Activated CD4-positive, alpha-beta T cell treated with anti-CD3 and anti-CD28 coated beads for 36 hours (primary cell): Measurements from ENCODE around the gene CASR. TPM values are rescaled to one million over a fixed set of nuclear protein-coding genes. Genes with fewer than 3 reads are reported as not detected.
"Not testable (repeated sequence)": the region's sequence is repeated elsewhere in the genome, so short reads cannot be mapped to it uniquely, and the experiment has no call there.

Experiments used
- ATAC-seq: fragments of 200-7000 bp; cut with Tn5 transposase; one replicate; pipeline ENCODE4 v1.10.0; 2021; ENCODE audit warnings: mild to moderate bottlenecking, moderate library complexity
- CTCF ChIA-PET: fragments of 350-600 bp; sonication (Branson Sonifier 250); formaldehyde crosslinking; loops from one replicate; lab custom pipeline; 2021; ENCODE audit warnings: antibody characterized with exemption; lab: Charles Lee
- POLR2A ChIA-PET: fragments of 350-600 bp; sonication (Branson Sonifier 250); formaldehyde crosslinking; loops from one replicate; lab custom pipeline; 2021; ENCODE audit warnings: antibody characterized with exemption, inconsistent platforms; lab: Charles Lee
- DNase-seq: peaks from one replicate; pipeline ENCODE4 v3.0.0-alpha.2; 2020
- H3K27ac Mint-ChIP-seq: one replicate; pipeline ENCODE4 v1.8.0; 2021; ENCODE audit warnings: mixed read lengths
- H3K27me3 Mint-ChIP-seq: one replicate; pipeline ENCODE4 v1.8.0; 2021; ENCODE audit warnings: mixed read lengths
- H3K36me3 Mint-ChIP-seq: one replicate; pipeline ENCODE4 v1.8.0; 2021; ENCODE audit warnings: low read depth, mixed read lengths
- H3K4me1 Mint-ChIP-seq: one replicate; pipeline ENCODE4 v1.8.0; 2021; ENCODE audit warnings: mixed read lengths
- H3K4me3 Mint-ChIP-seq: one replicate; pipeline ENCODE4 v1.8.0; 2021; ENCODE audit warnings: mild to moderate bottlenecking, moderate library complexity, mixed read lengths
- H3K9me3 Mint-ChIP-seq: one replicate; pipeline ENCODE4 v1.8.0; 2021; ENCODE audit warnings: low read depth, mixed read lengths
- intact Hi-C, 2 experiments: fragments of 100-400 bp; cut with DNase I in 1 of 2; cut with micrococcal nuclease in 1 of 2; formaldehyde crosslinking; loops; one replicate each; pipeline versions ENCODE4 v1.14.2 to v1.15.1; 2022 to 2024; cut with DNase I, micrococcal nuclease
- total RNA-seq, 2 experiments: library from RNA; stranded (reverse); gene quantifications; one replicate each; pipeline ENCODE4 v1.2.3, GENCODE V29; 2021

The CASR gene
- total RNA-seq, 2 experiments from 2014 or later, result 0.05 TPM

- ATAC-seq, result no peak
These were observed 574 bp downstream of the CASR start for GRCh38 chr3:122183893-122184590.

GRCh38 chr3:122184591-122184929, 1.1 kb downstream of the CASR start:
- Mint-ChIP-seq H3K36me3 (no peaks in the 10 kb centered on the region), H3K27me3 (peaks cover 67% of the 10 kb centered on the region), H3K4me3 (no peak overlapping the region), H3K27ac (no peak overlapping the region), H3K9me3 (no peaks in the 10 kb centered on the region), H3K4me1 (peaks cover 4% of the 10 kb centered on the region)
- CTCF ChIA-PET, result interaction anchor here (0.6 kb wide), 1 partner anchor 12 kb away, joined by 3 read pairs; no protein-coding TSS in a partner anchor
- DNase-seq (peak; percentile 5), ATAC-seq (no peak)
- intact Hi-C loops, result no loop called here
- POLR2A ChIA-PET, result interaction anchor here (0.7 kb wide), 1 partner anchor 1743 kb away, joined by 4 read pairs; no protein-coding TSS in a partner anchor

More at GRCh38 chr3:122183893-122184590, 574 bp downstream of the CASR start:
- peaks cover 4% of the 10 kb centered on the region for H3K4me1 Mint-ChIP-seq
- peak overlapping the region; percentile 35 for H3K4me3 Mint-ChIP-seq
- DNase-seq, result peak; percentile 6
- H3K9me3 Mint-ChIP-seq, result no peaks in the 10 kb centered on the region
- intact Hi-C loops, result no loop called here
- CTCF ChIA-PET, result interaction anchor here (1.0 kb wide), 1 partner anchor 83 kb away, joined by 4 read pairs; no protein-coding TSS in a partner anchor
- H3K27ac Mint-ChIP-seq, result no peak overlapping the region
- peaks cover 65% of the 10 kb centered on the region for H3K27me3 Mint-ChIP-seq
- H3K36me3 Mint-ChIP-seq, result no peaks in the 10 kb centered on the region
- POLR2A ChIA-PET, result interaction anchor here (0.6 to 0.7 kb wide), 2 partner anchors 469 to 1743 kb away, joined by 3 to 4 read pairs; no protein-coding TSS in a partner anchor

- no peak for DNase-seq
- POLR2A ChIA-PET, result no interaction called here
- Mint-ChIP-seq H3K36me3 (no peaks in the 10 kb centered on the region), H3K4me1 (peaks cover 4% of the 10 kb centered on the region), H3K9me3 (no peaks in the 10 kb centered on the region), H3K27ac (no peak overlapping the region), H3K27me3 (peaks cover 61% of the 10 kb centered on the region), H3K4me3 (no peak overlapping the region)
- ATAC-seq, result no peak
- CTCF ChIA-PET, result no interaction called here
- intact Hi-C loops, result no loop called here
These were observed 2.9 kb downstream of the CASR start for GRCh38 chr3:122186372-122186771.

DNA sequence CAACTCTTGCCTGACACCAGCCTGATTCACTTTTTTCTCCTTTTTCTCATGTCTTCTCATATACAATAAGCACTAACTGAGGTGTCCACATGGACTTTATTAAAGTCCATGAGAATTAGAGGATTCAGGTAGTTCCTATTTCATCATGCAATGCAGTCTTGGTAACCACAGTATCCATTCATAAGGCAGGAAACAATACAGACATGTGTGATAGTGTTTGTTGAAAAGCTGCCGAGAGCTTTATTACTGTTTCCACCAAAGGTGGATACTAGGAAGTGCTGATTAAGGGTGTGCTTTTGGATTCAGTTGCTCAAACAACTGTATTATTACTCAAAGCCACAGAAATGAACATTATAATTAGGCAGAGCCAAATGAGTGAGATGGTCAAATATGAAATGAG, 5.3 kb downstream of the CASR start:
- POLR2A ChIA-PET, result no interaction called here
- peaks cover under 1% of the 10 kb centered on the region for H3K4me1 Mint-ChIP-seq

DNA sequence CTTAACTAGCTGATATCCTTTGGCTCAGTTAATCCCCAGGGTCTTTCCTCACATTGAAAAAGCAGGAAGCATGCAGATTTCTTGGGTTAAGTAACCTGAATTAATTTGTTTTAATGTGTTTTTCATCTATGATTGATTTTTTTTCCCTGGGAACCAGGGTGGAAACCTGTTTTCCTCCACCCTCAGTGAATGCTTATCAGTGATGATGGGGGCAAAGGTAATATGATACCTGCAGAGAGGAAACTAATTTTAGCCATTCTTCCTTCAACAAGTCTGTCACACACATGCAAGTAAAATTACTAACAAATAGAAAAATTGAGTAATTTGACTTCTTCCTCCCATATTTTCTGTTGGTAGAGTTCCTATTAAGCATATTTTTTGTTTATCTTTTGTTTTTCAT, 5.9 kb downstream of the CASR start:
- CTCF ChIA-PET, result interaction anchor here (1.1 kb wide), 1 partner anchor 88 kb away, joined by 3 read pairs; no protein-coding TSS in a partner anchor
- Mint-ChIP-seq H3K9me3 (no peaks in the 10 kb centered on the region), H3K4me1 (no peaks in the 10 kb centered on the region), H3K4me3 (no peak overlapping the region), H3K27me3 (peaks cover 40% of the 10 kb centered on the region), H3K36me3 (no peaks in the 10 kb centered on the region), H3K27ac (no peak overlapping the region)
- DNase-seq (no peak), ATAC-seq (no peak)
- intact Hi-C loops, result no loop called here
- POLR2A ChIA-PET, result interaction anchor here (0.6 kb wide), 1 partner anchor 59 kb away, joined by 4 read pairs; no protein-coding TSS in a partner anchor

More for the DNA sequence above, 5.3 kb downstream of the CASR start:
- Mint-ChIP-seq H3K36me3 (no peaks in the 10 kb centered on the region), H3K9me3 (no peaks in the 10 kb centered on the region), H3K4me3 (no peak overlapping the region), H3K27ac (no peak overlapping the region), H3K27me3 (peaks cover 42% of the 10 kb centered on the region)
- ATAC-seq (no peak), DNase-seq (no peak)
- CTCF ChIA-PET, result interaction anchor here (1.1 kb wide), 1 partner anchor 87 kb away, joined by 3 read pairs; no protein-coding TSS in a partner anchor
- intact Hi-C loops, result no loop called here

DNA sequence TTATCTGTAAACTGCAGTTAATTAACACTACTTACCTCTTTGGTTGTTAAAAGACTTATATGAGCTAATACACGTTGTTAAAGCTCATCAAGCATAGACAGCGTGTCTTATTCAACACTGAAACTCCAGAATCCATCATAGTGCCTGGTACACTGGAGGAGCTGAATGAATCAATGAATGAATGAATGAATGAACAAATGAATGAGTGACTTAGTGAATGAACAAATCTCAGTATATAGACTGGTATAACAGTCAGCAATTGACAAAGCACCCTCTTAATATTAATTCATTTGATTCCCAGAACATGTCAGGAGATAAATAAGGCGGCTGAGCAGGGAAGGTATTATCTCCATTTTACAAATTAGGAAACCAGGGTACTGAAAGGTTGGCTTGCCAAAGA, 7.1 kb downstream of the CASR start:
- peaks cover 32% of the 10 kb centered on the region for H3K27me3 Mint-ChIP-seq
- H3K4me1 Mint-ChIP-seq, result no peaks in the 10 kb centered on the region
- ChIA-PET CTCF (interaction anchor here (1.1 kb wide), 1 partner anchor 72 kb away, joined by 4 read pairs; no protein-coding TSS in a partner anchor), POLR2A (no interaction called here)
- no peaks in the 10 kb centered on the region for H3K36me3 Mint-ChIP-seq
- ATAC-seq, result no peak
- no peak overlapping the region for H3K4me3 Mint-ChIP-seq
- intact Hi-C loops, result no loop called here
- H3K9me3 Mint-ChIP-seq, result no peaks in the 10 kb centered on the region
- H3K27ac Mint-ChIP-seq, result no peak overlapping the region
- no peak for DNase-seq

DNA sequence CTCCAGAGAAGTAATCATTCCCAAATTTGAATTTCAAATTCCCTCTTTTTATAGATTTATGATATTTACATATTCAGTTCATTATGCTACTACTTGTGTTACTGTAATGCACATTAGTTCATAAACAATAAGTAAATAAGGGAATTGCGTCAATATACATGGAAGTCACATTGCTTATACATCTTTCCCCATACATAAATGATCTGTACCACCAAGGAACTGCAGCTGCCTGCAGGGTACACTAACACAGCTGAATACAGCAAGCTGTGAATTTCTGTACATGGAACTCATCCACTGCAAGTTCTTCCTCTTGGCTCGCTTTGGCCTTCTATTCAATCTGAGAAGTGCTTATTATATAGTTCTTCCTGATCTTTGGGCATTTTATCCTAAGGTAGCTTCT, 15.5 kb downstream of the CASR start:
- POLR2A ChIA-PET, result no interaction called here
- no peak for ATAC-seq
- Mint-ChIP-seq H3K27ac (no peak overlapping the region), H3K4me1 (no peaks in the 10 kb centered on the region), H3K9me3 (peaks cover 2% of the 10 kb centered on the region), H3K4me3 (no peak overlapping the region), H3K36me3 (no peaks in the 10 kb centered on the region), H3K27me3 (peaks cover 3% of the 10 kb centered on the region)
- intact Hi-C loops, result no loop called here
- no peak for DNase-seq
- CTCF ChIA-PET, result no interaction called here

GRCh38 chr3:122199552-122199951, 16.1 kb downstream of the CASR start:
- ChIA-PET POLR2A (no interaction called here), CTCF (no interaction called here)
- intact Hi-C loops, result no loop called here
- H3K27me3 Mint-ChIP-seq, result peaks cover 3% of the 10 kb centered on the region
- DNase-seq (peak; percentile 6), ATAC-seq (no peak)
- no peaks in the 10 kb centered on the region for H3K36me3 Mint-ChIP-seq
- H3K4me3 Mint-ChIP-seq, result no peak overlapping the region
- H3K27ac Mint-ChIP-seq, result no peak overlapping the region
- peaks cover 2% of the 10 kb centered on the region for H3K9me3 Mint-ChIP-seq
- H3K4me1 Mint-ChIP-seq, result no peaks in the 10 kb centered on the region

DNA sequence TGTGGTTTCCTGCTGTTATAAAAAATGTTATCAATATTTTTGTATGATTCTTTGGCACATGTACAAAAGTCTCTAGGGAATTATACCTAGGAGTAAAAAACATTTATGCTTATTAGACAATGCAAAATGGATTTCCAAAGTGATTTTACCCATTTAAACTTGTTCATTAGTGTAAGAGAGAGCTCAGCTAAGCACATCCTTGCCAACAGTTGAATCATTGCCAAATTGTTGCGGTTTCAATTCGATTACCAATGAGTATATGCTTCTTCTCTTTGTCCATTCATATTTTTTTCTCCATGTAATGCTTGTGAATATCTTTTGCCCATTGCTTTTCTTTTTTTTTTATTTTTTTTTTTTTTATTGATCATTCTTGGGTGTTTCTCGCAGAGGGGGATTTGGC, 17.2 kb downstream of the CASR start:
- Mint-ChIP-seq H3K27me3 (peaks cover 2% of the 10 kb centered on the region), H3K4me1 (no peaks in the 10 kb centered on the region), H3K4me3 (no peak overlapping the region), H3K9me3 (peaks cover 2% of the 10 kb centered on the region), H3K36me3 (no peaks in the 10 kb centered on the region), H3K27ac (no peak overlapping the region)
- CTCF ChIA-PET, result no interaction called here
- POLR2A ChIA-PET, result no interaction called here
- no peak for DNase-seq
- intact Hi-C loops, result no loop called here
- no peak for ATAC-seq

GRCh38 chr3:122201476-122201875, 18.0 kb downstream of the CASR start:
- H3K9me3 Mint-ChIP-seq, intact Hi-C loops, H3K27me3 Mint-ChIP-seq, H3K4me3 Mint-ChIP-seq, H3K27ac Mint-ChIP-seq, POLR2A ChIA-PET, H3K4me1 Mint-ChIP-seq, CTCF ChIA-PET, H3K36me3 Mint-ChIP-seq, ATAC-seq, DNase-seq: not testable (repeated sequence)

DNA sequence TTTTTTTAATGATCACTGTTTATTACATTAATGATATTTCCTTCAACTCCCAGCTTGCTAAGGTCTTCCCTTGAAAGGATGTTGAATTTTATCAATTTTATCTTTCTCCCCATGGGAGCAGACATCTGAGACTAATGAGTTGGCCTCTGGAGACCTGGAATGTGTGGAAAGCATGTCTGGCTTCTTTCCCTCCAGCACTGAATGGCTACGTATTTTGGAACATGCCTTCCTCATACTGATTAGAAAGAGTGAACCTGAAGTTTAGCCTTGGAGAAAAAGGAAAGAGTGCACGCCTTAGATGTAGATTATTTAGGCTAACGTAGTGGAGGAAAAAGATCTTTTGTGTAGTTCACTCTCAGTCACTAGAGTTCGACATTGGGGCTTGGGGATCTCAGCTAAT, 25.1 kb downstream of the CASR start:
- H3K27me3 Mint-ChIP-seq, result peaks cover 2% of the 10 kb centered on the region

GRCh38 chr3:122213650-122214049, 30.2 kb downstream of the CASR start:
- ChIA-PET POLR2A (no interaction called here), CTCF (interaction anchor here (1.2 kb wide), 2 partner anchors 33 to 148 kb away, joined by 3 read pairs; no protein-coding TSS in a partner anchor)
- peaks cover 9% of the 10 kb centered on the region for H3K27me3 Mint-ChIP-seq

More for the DNA sequence above, 25.1 kb downstream of the CASR start:
- H3K36me3 Mint-ChIP-seq, result no peaks in the 10 kb centered on the region
- no peak for DNase-seq
- POLR2A ChIA-PET, result no interaction called here
- CTCF ChIA-PET, result interaction anchor here (0.6 kb wide), 1 partner anchor 660 kb away, joined by 3 read pairs; no protein-coding TSS in a partner anchor
- H3K9me3 Mint-ChIP-seq, result no peaks in the 10 kb centered on the region
- no peak overlapping the region for H3K4me3 Mint-ChIP-seq
- H3K27ac Mint-ChIP-seq, result no peak overlapping the region
- ATAC-seq, result no peak
- intact Hi-C loops, result no loop called here
- no peaks in the 10 kb centered on the region for H3K4me1 Mint-ChIP-seq

More at GRCh38 chr3:122213650-122214049, 30.2 kb downstream of the CASR start:
- peak; percentile 33 for ATAC-seq
- no peaks in the 10 kb centered on the region for H3K4me1 Mint-ChIP-seq
- H3K9me3 Mint-ChIP-seq, result no peaks in the 10 kb centered on the region
- H3K36me3 Mint-ChIP-seq, result no peaks in the 10 kb centered on the region
- no peak overlapping the region for H3K27ac Mint-ChIP-seq
- intact Hi-C loops, result no loop called here
- DNase-seq, result no peak
- H3K4me3 Mint-ChIP-seq, result no peak overlapping the region
